CD4-positive, alpha-beta T cell treated with Interleukin-6 at 100 ng/mL for 8 hours (primary cell): Measurements from ENCODE around the gene DHRS3.

Source experiments
- DNase-seq: peaks from one replicate; pipeline ENCODE4 v3.0.0-alpha.2; 2020; ENCODE audit warnings: mixed read lengths, low spot score

Gene DHRS3

DNA sequence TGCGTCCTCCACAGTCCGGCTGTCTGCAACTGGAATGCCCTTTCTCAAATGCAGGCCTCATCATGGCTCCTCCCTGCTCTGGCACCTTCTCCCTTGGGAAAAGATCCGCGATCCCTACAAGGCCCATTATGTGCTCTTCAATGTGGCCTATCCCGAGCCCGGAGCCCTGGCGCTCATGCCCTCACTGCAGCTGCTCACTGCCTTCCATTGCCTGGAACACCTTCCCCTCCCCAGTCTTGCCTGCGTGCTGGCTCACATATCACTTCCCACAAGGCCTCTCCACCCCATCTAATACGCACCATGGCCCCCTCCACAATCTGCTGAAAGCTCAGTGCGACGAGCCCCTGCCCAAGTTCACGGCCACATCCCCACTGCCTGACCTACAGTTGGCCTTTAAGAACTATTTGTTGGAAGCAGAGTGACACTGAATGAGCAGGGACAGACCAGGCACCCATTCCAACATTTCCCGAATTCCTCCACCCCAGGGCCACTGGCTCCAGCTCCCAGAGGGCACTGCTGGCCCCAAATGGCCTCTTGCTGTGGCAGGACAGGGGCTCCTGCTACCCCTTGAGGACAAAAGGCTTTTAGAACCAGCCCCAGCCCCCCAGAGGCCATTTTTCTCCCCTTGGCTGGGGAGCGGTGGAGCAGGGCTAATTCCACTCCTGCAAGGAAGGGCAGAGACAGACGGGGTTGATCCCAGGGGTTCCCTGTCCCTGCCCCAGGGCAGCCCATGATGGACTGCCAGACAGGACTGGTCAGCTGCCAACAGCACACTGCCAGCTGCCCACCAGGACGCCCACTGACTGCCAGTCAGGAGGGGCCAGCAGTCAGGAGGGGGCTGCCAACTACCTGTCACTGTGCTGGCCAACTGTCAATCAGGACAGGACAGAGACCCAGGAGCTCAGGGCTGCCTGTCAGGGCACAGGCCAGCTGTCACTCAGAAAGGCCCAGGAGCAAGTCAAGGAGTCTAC lies 64.8 kb downstream of the DHRS3 start:
- no peak for DNase-seq

DNA sequence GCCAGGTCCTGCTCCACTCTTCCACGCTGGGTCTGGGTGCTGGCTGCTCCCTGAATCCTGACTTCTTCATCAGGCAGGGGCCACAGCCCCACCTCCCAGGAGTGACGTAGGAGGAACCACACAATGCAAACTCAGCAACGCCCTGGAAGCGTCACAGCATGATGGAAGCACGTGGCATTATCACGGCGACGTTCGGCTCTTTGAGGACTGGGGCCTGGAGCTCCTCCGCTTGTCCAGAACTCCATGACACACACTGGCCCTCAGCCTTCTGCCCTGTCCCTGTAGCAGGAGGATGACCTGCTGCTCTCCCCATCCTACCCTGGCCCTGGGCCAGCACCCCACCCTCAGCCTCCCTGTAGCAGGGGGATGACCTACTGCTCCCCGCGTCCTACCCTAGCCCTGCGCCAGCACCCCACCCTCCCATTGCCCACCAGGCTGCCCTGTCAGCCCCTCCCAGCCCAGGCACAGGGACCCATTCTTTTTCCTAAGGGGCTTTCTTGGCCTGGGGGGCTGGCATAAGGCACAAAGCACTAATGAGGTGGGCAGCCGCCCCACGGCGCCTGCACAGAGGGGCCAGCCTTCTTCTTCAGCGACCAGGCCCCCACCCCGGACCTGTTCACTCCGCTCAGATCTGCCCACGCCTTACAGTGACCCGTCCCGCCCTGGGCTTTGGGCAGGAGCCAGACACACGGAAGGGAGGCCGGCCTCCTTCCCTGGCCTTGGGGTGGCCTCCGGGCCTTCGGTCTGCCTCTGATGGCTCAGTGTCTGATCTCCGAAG lies 65.7 kb downstream of the DHRS3 start:
- DNase-seq, result no peak

GRCh38 chr1:12551584-12551983 lies 66.4 kb downstream of the DHRS3 start:
- DNase-seq, result no peak

DNA sequence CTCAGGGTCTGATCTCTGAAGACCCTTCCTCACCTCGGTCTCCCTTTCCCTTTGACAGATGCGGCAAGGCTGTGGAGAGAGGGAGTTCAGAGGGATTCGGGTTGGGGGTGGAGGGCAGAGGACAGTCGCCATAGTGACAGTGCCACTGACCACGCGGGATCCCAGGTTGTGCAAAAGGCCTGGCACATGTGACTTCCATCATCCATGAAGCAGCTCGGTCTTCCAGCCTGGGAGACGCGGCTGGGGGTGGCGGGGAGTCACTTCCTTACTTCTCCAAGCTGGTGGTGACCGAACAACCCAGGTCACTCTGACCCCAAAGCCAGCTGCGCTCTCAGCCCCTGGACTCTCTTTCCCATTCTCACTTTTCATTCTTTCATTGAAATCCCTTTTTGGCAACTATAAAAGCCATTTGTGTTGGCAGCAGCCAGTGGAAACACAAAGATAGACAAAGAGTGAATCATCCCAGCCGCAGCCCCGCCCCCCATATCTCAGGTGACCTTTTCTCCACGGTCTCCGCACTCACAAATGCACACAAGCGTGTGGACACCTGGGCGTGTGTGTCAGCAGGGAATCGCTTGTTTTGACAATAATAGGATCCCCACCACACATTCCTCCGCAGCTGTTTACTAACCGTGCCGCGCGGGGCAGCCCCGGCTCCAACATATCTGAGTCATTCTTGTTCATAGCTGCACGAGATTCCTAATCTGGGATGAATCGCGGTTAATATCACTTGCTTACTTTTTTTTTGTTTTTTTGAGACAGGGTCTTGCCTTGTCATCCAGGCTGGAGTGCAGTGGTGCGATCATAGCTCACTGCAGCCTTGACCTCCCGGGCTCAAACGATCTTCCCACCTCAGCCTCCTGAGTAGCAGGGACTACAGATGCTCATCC lies 68.3 kb downstream of the DHRS3 start:
- no peak for DNase-seq

DNA sequence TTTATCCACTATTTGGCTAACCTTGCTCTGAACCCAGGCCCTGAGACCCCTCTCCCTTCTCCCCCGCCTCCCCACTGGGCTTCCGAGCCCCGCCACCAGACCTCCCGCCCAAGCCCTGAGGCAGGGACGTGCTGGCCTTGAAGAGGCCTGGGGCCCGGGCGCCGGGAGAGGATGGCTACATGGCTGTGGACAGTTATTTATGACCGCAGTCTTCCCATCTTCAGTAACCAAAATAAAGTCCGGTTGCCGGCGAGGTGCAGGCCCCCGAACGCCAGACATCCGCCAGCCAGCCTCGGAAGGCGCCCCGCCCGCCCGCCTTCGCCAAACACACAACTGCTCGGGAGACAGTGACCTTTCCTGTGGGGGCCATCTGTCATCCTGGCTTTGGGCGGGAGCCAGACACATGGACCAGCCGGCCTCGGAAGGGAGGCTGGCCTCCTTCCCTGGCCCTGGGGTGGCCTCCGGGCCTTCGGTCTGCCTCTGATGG lies 69.0 kb downstream of the DHRS3 start:
- DNase-seq, result no peak

- DNase-seq, result no peak
Observed at GRCh38 chr1:12548279-12548972, 69.6 kb downstream of the DHRS3 start.

DNA sequence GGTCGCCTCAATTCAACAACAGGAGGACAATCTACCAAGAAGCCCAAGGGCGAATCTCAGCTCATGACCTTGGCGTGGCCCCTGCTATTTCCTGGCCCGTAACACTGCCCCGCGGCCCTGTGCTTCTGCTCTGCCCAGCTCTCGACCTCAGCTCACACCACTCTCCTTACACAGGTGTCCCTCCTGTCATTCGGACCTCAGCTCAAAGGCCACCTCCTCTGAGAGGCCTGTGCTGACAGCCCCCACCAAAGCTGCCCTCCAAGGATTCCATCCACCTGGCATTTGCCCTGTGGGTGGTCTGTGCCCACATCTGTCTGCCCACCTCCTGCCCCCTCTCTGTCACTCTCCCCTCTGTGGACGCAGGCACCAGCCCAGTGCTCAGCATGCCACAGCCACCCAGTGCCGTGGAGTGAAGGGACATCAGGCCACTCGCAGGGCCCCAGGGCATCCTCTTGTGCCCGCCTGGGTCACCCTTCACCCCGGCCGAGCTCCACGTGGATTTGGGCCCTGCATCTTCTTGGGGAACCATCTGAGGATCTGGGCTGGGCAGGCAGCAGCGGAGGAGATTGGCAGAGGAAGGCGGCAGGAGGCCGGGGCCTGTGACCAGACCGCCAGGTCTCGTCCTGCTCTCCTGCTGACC lies 70.3 kb downstream of the DHRS3 start:
- DNase-seq, result no peak

DNA sequence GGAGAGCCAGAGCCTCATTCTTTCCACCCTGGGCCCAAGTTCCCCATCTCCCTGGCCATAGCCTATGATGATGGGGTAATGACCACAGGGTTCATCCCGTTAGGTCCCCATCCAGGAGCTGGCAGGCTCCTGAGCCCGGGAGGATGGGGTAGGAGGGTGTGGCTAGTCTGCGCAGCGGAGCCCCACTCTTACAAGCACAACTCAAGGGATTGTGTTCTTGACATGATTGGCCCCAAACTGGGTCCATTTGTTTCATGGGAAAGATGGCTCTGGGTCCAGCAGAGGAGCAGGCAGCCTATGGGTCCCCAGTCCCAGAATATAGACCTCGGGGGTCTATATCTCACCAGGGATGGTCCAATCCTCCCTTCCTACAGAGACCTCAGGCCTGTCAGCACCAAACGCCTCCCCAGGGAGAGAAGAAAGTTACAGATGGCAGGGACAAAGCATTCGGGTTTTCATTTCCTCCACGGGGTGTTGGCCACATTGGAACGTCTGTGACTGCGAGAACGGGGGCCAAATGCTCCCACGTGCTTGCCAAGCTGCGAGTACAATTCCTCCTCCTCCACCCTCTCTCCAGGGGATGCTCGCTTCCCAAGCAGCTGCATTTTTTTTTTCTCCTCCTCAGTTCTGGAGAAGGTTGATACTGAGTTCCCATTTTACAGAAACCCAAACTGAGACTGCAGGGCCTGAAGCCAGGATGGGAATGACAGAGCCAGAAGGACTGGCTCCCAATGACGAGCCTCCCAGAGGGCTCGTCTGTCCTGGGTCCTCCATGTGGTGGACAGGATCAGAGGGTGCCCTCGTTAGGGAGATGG lies 71.0 kb downstream of the DHRS3 start:
- no peak for DNase-seq

DNA sequence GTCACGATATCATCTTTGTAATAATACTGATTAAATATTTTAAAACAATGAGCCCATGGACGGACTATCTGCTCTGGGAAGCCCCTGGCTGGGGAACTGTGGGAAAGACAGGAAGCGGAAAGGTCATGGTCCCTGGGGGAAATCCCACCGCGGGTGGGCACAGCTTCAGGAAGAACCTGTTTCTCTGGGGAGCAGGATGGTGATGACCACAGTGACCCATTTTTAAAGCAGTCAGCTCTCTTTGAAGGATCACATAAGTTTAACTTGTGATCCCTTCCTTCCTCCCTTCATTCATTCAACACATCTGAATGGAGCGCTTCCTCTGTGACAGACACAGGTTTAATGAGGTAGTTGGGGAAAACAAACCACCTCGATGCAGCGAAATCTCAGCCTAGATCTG lies 73.0 kb downstream of the DHRS3 start:
- no peak for DNase-seq

GRCh38 chr1:12544357-12544756 lies 73.7 kb downstream of the DHRS3 start:
- no peak for DNase-seq

- no peak for DNase-seq
Observed at GRCh38 chr1:12543740-12544154, 74.3 kb downstream of the DHRS3 start.

DNA sequence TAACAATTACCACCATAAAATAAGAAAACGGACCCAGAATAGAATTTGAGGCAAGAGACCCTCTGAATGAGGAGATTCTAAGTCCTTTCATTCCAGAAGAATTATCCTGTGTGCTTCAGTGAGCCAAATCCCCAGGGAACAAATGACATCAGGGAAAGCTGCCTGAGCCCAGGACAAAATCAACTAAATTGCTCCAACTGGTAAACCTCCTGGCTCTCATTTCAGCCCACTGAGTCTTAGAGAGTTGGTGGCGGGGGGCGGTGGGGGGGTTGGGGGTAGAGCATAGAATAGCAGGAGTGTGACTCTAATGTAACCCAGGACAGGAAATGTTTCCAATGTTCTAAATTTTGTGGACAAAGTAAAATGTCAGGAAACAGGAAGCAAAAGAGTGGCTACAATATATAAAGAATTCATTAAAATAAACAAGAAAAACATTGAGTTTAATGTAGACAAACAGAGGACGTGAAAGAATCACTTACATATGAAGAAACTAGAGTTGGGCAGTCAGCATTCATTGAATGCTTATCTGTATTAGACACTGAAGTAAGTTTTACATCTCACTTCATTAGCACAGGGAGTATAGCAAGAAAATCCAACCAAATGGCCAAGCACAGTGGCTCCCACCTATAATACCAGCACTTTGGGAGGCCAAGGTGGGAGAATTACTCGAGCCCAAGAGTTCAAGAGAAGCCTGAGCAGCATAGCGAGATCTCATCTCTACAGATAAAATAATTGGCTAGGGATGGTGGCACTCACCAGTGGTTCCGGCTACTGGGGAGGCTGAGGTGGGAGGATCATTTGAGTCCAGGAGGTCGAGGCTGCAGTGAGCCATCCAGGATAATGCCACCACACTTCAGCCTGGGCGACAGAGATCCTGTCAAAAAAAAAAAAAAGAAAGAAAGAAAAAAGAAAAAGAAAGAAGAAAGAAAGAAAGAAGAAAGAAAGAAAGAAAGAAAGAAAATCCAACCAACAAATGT lies 75.1 kb downstream of the DHRS3 start:
- DNase-seq, result no peak

GRCh38 chr1:12542138-12542465 lies 75.9 kb downstream of the DHRS3 start:
- DNase-seq, result no peak

DNA sequence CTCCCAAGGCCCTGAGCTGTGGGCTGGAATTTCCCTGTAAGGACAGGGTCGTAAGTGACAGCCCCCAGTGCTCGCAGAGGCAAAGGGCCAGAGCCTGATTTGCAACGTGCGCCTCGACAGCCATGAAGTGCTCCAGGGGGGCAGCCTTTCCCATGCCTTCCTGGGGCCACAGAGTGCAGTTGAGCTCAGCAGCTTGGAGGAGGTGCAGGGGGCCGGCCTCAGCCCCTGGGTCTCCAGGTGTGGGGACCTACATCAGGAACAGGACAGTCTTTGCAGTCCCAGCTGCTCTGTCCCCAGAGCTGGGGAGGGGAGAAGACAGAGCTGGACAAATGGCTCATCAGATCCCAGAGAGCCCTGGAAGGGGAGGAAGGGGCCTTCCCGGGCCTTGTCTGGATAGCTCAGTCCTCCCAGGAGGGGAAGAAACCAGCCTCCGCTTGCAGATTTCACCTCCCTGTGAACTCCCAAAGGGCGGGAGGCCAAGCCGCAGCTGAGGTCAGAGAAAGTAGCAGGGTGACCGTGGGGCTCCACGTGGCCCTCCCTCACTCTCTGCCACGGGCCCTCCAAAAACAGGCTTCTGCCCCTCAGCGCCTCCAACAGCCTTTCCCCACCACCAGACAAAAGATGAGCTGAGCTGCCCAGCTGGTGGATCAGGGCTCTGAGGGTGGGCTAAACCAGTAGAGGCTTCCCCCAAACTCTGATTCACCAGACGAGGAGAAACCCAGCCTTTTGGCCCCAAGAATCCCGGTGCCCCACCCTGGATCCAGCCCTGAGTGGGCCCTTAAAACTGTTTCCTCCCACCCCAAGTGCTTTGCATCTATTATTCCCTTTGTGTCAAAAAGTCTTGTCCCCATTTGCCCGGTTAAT lies 76.5 kb downstream of the DHRS3 start:
- DNase-seq, result no peak

GRCh38 chr1:12540580-12541273 lies 77.3 kb downstream of the DHRS3 start:
- DNase-seq, result no peak

GRCh38 chr1:12539705-12540579 lies 78.1 kb downstream of the DHRS3 start:
- no peak for DNase-seq
